HS-27A (cell line): ENCODE measurements around the gene SMYD5.
A peak's percentile ranks its signal among the peaks of the same experiment; 100 is the strongest.

Experiments
- DNase-seq: peaks from one replicate; pipeline ENCODE4 v3.0.0-alpha.2; 2012; ENCODE audit warnings: low read depth, missing footprints

The SMYD5 gene

DNA sequence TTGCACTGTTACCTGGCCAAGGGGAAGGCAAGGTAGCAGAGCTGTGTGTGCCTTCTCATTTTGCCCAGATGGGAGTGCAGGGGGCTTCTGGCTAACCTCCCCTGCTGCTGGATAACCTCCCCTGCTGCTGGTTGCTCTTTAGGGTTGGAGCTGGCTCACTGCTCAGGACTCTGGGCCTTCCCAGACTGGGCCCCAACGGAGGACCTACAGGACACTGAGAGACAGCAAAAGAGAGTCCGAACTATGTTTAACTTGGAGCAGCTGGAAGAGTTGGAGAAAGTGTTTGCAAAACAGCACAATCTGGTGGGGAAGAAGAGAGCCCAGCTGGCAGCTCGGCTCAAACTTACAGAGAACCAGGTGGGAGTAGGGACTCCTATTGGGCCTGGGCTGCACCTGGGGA is 5.8 kb upstream of the SMYD5 start:
- no peak for DNase-seq

GRCh38 chr2:73210019-73210418 is 4.0 kb upstream of the SMYD5 start:
- no peak for DNase-seq

GRCh38 chr2:73210696-73211095 is 3.3 kb upstream of the SMYD5 start:
- DNase-seq = no peak

GRCh38 chr2:73212098-73212447 is 2.0 kb upstream of the SMYD5 start:
- DNase-seq = no peak

DNA sequence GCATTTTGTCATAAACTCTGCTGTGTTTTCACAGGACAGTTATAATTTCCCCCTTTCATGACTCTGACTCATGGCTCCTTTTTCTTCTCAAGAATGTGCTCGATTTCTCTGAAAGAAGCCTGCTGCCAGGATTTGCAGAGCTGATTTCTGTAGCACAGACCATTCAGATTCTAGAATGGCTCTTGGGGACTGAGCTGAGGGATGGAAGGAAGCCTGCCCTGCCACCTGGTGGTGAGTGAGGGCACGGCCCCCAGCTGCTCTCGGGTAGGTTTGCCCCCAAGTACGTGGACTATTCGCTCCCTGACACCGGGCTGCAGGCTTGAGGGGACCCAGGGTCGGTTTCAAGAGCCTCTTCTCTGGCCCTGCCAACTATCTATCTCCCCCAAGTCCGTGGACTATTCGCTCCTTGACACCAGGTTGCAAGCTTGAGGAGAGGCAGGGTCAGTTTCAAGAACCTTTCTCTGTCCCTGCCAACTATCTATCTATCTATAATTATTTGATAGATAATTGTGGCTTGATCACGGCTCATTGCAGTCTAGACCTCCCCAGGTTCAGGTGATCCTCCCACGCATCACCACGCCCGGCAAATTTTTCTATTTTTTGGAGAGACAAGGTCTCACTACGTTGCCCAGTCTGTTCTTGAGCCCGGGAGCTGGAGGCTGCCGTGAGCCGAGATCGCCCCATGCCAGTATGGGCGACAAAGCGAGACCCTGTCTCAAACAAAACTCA is 1.4 kb upstream of the SMYD5 start:
- no peak for DNase-seq

- DNase-seq = no peak
Observed at GRCh38 chr2:73215254-73215653, 1.2 kb downstream of the SMYD5 start.

DNA sequence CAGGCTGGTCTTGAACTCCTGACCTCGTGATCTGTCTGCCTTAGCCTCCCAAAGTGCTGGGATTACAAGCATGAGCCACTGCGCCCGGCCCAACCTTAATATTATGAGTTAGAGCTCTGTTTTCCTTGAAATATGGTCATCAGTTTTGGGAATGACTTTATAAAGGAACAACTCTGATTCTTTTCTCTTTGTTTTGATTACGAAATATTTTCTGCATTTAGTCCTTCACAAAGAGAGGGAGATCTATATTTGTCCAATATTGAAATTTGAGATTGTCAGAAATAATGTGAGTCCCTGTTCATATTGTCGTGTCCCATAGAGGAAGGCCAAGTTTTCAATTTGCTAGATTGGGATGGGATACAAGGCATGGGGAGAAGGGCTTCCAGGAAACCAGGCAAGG is 3.1 kb downstream of the SMYD5 start:
- DNase-seq = no peak

DNA sequence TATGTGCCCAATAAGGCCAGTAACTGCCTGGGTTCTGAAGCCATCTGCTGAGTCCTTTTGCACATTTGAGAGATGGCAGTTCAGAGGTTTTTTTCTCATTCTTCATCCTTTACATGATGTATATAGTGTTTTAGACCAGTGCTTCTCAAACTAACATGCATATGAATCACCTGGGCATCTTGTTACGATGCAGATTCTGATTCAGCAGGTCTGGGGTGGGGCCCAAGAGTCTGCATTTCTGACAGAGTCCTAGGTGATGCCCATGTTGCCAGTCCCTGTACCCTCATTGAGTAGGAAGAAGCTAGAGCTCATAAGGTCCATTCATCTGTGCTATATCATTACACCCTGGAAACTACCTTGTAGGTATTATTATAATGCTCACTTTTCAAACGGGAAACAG is 3.8 kb downstream of the SMYD5 start:
- DNase-seq = no peak

DNA sequence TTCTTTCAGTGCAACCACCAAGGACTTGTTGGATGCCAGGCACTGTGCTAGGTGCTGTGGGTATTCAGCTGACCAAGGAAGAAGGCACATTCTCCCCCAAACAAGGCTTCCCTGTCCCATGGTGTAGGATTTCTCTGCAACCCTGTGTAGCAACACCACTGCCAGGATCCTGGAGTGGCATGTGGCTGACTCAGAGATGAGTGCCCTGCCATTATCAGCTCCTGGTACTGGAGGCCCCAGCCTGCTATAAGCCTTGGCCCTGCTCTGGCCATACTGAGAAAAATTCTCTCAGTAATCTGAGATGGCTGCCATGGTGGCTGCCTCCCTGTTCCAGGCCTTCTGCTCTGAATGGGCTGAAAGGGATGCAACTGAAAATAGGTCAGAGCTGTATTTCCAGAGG is 4.3 kb downstream of the SMYD5 start:
- DNase-seq = no peak

- DNase-seq = no peak
Observed at GRCh38 chr2:73223821-73224220, 9.8 kb downstream of the SMYD5 start.

- DNase-seq = no peak
Observed at GRCh38 chr2:73225513-73226360, 11.7 kb downstream of the SMYD5 start.

DNA sequence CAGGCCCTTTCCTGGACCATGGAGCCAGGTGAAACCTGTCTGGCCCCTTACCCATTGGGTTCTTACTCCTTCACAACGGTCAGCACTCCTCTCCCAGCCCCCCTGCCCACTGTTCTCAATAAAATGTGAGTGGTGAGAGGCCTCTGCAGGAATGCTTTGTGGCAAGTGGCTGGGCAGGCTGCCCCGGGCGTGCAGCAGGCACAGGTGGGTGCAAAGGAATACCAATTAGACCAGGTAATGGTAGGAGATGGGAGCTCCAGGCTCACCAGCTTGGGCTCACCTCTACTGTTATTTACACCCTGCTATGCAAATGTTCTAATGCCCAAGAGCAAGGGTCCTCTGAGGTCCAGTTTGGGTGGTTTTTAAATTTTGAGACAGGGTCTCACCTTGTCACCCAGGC is 13.0 kb downstream of the SMYD5 start:
- DNase-seq = no peak

DNA sequence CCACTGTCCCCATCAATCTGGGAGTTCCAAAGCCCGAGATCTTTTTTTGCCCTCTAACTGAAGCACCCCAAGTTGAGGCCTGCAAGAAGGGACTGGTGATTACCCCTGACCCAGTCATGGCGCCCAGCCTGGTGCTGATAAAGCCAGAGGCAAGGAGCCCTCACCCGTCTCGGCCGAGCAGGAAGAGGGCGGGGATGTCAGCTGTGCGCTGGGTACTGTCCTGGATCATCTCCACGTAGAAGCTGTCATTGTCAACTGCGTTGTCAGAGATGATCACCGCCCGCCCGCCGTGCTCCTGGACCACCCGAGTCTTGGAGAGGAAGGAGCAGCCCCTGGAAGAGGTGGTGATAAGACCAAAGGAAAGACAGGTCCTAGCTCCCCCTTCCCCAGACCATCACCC is 14.6 kb downstream of the SMYD5 start:
- DNase-seq = no peak

- DNase-seq = no peak
Observed at GRCh38 chr2:73232403-73233153, 18.5 kb downstream of the SMYD5 start.

DNA sequence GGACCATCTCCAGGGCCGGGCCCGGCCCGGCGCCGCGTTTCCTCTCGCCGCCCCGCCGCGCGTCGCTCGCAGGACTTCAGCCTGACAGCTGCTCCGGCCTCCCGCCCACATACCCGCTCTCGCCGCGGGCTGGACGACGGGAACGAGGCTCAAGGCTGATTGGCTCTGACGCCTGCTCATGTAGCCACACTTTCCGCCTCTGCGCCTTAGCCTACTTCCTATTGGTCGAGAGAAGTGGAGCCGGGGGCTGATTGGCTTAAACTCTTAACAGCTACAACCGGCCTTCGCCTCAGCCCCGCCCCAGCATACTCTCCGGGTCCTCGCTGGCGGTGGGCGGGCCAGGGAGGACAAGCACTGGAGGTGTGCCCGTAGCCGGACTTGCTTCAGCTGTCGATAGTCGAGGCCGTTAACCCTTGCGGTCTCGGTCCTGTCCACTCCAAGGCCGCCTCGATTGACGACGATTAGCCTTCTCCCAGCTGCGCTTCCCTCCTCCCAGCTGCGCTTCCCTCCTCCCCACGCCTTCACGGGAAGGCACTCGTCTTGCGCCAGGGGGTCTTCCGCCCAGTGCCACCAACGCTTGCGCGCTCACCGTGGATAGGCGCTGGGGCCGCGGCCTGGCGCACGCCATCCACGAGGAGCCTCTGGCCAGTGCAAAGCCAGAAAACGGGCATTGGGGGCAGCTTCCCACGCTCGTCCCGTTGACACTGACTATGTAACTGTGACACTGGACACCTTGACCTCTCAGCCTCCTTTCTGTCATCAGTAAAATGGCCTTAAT is 19.3 kb downstream of the SMYD5 start, which contains the start of gene PRADC1:
Gene PRADC1, minus strand, starts transcription at position 86 of the 778 bp plus-strand sequence. Its CDS starts 79 bp downstream, at position 7.
- DNase-seq = peak; percentile 93

GRCh38 chr2:73233932-73234832 is 20.1 kb downstream of the SMYD5 start, which contains the start of gene CCT7:
CCT7 (plus strand) TSS chr2:73234308; CDS start chr2:73234379, 71 bp downstream.
- no peak for DNase-seq

- no peak for DNase-seq
Observed at GRCh38 chr2:73235315-73236028, 21.4 kb downstream of the SMYD5 start.

GRCh38 chr2:73237168-73237567 is 23.1 kb downstream of the SMYD5 start:
- no peak for DNase-seq

- DNase-seq = no peak
Observed at GRCh38 chr2:73238149-73238548, 24.1 kb downstream of the SMYD5 start.

- no peak for DNase-seq
Observed at GRCh38 chr2:73238976-73239375, 24.9 kb downstream of the SMYD5 start.
